ENCODE results near the gene HHIPL1.

DNA sequence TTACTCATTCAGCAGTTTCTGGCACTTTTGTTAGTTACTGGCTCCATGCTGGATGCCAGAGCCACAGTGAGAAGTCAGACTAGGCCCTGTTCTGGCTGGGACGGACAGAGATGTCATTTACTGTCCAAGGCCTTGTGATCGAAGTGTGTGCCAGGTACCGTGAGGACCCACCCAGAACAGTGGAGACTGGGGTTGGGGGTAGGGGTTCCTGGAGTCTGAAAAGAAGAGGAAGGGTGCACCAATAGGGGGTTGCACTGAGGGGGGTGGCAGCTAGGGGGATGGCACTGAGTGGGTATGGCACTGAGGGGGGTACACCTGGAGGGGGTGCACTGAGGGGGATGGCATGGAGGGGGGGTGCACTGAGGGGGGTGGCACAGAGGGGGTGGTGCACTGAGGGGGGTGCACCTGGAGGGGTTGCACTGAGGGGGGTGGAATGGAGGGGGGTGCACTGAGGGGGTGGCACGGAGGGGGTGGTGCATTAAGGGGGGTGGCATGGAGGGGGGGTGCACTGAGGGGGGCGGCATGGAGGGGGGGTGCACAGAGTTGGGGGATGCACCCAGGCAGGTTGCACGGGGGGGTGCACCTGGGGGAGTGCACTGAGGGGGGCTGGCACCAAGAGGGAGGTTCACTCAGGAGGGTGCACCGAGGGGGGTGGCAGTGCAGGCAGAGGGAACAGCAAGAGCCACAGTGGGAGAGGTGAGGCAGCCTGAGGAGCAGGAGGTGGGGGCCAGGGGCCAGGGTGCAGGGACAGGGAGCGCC, 28.6 kb downstream of the HHIPL1 start:
- TF ChIP-seq GATA2 (IDR thresholded peaks at IDR 0.05; ENCODE audit: low read depth, low read length), result no peak
- no peak for TF ChIP-seq GATA3 (IDR thresholded peaks at IDR 0.05; ENCODE audit: low read depth, low read length)
